Fibroblast of mammary gland (primary cell): ENCODE data around the gene ALPG.
A peak's percentile ranks its signal among the peaks of the same experiment; 100 is the strongest.

Experiments
- DNase-seq: peaks from one replicate; pipeline ENCODE4 v3.0.0-alpha.2; 2010; ENCODE audit warnings: low read depth
- H3K4me3 ChIP-seq: 2 replicates; pipeline ENCODE4 v1.5.1; 2011; ENCODE audit warnings: low read depth, mild to moderate bottlenecking, low read length, moderate library complexity; ENCODE audit not compliant: control insufficient read depth
- TF ChIP-seq, protein P1 (sequence below): conservative IDR thresholded peaks from 2 replicates; pipeline ENCODE4 v1.5.1; 2011; ENCODE audit warnings: low read depth, low read length, inconsistent platforms; ENCODE audit not compliant: control insufficient read depth, insufficient read depth

ALPG gene

DNA sequence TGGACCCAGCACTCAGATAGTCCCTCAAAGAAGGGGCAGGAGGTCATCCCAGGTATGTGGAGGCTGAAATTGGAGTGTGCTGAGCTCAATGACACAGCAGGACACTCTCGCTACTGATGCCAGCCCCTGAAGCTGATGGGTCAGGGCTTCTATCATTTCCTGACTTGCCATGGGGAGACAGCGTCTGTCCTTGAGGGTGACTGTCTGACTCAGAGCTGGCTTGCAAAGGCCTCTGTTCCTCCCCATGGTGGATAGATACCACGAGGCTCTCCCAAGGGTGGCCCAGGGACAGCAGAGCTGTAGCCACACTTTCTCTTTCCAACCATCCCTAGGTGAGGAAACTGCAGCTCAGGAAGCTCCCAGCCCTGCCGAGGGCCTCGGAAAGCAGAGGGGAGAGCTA, 10.8 kb downstream of the ALPG start:
- DNase-seq: no peak
- TF ChIP-seq, protein P1, sequence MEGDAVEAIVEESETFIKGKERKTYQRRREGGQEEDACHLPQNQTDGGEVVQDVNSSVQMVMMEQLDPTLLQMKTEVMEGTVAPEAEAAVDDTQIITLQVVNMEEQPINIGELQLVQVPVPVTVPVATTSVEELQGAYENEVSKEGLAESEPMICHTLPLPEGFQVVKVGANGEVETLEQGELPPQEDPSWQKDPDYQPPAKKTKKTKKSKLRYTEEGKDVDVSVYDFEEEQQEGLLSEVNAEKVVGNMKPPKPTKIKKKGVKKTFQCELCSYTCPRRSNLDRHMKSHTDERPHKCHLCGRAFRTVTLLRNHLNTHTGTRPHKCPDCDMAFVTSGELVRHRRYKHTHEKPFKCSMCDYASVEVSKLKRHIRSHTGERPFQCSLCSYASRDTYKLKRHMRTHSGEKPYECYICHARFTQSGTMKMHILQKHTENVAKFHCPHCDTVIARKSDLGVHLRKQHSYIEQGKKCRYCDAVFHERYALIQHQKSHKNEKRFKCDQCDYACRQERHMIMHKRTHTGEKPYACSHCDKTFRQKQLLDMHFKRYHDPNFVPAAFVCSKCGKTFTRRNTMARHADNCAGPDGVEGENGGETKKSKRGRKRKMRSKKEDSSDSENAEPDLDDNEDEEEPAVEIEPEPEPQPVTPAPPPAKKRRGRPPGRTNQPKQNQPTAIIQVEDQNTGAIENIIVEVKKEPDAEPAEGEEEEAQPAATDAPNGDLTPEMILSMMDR: no peak
- no peak overlapping the region for H3K4me3 ChIP-seq

DNA sequence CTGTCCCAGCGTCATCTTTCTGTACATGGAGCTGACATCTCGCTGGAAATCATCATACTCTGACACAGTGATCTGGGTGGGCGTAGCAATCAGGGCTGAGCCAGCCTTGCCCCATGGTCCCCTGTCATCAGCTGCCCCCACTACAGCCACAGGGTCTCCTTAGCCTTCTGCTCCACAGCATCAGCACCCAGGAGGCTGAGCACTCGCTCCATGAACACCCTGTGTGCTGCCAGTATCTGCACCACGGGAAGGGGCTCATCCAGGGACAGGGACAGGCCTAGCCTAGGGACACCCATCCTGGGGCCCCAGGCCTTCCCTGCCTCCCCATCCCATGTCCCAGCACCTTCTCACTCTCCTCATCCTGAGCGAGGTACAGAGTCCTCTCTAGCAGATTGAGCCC, 11.4 kb downstream of the ALPG start:
- TF ChIP-seq, protein P1: no peak
- no peak overlapping the region for H3K4me3 ChIP-seq
- no peak for DNase-seq

DNA sequence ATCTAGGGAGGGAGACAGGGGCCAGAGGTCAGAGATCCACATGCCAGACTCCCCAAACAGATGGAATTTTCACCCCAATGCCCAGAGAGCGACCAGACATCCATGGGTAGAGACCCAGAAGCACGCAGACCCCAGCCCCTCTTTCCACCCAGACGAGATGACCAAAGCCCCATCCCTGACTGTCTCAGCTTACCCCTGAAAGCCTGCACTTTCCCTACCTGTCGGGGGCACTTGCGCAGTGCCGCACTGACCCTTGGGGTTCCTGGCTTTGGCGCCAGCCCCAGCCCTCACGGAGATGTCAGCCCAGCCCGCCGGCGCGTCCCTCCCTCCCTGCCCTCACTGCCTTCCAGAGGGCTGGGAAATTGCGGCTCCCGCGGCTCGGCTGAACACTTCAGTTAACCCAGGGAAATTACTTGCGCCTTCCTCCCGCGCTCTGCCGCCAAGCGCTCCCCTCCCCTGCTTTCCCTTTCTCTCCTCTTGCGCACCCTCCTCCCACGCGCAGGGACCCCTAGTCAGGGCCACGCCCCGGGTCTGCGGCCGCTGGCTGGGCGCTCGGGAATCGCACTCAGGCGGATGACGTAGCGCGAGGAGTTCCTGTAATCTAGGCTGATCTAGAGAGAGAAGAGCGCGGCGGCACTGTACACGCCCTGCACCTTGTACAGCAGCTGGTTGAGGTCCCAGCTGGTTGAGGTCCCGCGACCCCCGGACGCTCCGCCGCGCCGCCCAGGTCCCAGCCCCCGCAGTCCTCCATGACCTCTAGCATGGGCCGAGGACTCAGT, 12.0 kb downstream of the ALPG start:
- no peak overlapping the region for H3K4me3 ChIP-seq
- TF ChIP-seq, protein P1: no peak
- peak; percentile 12 for DNase-seq

DNA sequence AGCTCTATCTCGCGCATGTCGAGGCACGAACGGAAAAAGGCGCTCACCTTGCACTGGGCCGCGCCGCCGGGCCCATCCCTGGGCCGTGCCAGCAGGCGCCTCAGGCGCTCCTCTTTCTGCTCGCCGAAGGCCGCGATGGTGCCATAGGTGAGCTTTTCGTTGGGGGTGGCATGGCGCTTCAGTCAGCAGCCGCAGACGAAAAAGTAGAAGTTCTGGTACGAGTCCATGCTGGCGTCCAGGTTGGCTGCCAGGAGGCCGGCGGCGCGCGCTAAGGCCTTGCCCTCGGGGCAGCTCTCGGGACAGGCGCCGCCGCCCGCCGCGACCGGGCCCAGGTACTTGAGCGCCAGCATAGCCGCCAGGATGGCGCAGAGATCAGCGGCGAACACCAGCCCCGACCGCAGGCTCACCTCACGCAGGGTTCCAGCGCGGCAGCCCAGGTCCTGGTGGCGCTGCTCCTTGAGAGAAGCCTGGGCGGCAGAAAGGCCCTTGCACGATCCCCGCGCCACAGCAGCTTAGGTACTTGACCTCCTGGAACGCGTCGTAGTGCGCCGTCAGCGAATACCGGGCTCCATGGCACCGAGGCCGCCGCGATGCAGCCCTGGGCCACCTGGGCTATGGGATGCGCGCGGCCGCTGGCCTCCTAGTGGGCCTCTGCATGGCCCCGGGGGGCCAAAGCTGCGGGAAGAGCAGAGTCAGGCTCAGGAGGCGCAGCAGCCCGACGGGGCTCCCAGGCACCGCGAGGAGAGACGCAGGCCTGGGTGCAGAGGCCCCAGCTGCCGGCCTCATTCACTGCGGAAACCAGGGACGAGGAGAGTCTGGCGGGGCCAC, 12.8 kb downstream of the ALPG start:
- TF ChIP-seq, protein P1: no peak
- no peak for DNase-seq
- no peak overlapping the region for H3K4me3 ChIP-seq

DNA sequence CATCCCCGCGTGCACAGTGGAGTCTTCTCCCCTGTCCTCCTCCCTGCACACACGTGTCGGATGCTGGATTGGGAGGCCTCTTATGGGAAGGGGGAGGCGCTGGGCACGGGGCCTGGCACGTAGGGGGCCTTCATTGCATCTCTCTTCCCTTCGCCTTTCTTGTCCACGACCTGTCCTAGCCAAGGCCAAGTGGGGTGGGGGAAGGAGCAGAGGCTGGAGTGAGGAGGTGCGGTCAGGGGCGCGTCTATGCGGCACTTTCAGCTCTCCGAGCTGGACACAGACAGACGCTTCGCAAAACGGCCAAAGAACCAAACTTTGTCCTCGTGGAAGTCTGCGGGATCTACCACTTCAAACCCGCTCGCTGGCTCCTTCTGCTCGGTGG, 13.4 kb downstream of the ALPG start:
- TF ChIP-seq, protein P1: no peak
- H3K4me3 ChIP-seq: no peak overlapping the region
- no peak for DNase-seq

DNA sequence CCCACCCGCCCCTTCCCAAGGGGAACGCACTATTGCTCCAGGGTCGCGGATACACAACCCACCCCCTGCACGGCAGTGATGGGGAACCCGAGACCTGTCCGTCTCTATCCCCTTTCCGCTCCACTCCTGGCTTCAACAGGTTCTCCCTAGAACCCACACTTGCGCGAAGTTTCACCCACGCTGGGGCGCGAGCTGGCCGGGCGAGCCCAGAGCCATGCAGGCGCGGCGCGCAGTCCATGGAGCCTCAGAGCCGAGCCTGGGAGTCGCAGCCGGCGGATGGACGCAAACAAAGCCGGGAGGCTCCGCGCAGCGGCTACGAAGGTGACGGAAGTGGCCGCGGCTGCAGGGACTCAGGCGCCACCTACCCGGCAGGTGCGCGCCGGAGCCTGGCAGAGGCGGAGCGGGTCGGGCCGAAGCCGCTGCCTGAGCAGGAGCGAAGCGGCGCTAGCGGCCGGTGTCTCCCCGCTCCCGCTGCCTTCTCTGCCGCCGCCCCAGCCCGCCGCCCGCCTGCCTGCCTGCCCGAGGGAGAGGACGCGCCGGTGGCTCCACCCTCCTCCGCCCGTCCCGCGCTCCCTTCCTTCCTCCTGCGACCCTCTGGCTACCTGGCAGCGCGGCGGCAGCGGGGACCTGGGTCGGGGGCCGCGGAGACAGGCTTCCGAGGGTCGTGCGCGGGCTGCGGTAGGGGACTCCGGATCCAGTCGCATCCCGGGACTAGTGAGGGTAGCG, 14.0 kb downstream of the ALPG start:
- no peak for DNase-seq
- no peak overlapping the region for H3K4me3 ChIP-seq

More for the DNA sequence above, 14.0 kb downstream of the ALPG start:
- TF ChIP-seq, protein P1: no peak
